ENCODE data around the gene S100Z. TPM values are rescaled to one million over a fixed set of nuclear protein-coding genes. Genes with fewer than 3 reads are reported as not detected.
"Not testable (repeated sequence)": the region's sequence is repeated elsewhere in the genome, so short reads cannot be mapped to it uniquely, and the experiment has no call there.

Gene S100Z
- total RNA-seq, 4 donors from 2014 or later = 0.80 TPM; not detected in 3

DNA sequence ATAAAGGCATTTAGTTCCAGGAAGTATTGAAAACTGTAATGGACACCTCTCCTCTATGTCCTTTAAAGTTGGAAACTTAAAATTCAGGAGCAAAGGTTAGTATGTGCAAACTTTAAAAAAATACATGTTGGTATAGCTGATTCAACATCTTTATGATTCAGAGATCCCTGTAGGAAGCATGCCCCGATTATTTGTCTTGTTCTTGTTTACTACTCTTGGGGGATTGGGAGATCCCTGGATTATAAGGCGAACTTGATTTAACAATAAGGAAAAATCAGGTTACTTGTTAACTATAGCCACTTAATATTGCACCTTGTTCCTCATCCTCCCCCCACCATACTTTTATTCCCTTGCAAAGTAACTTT lies 29.3 kb upstream of the S100Z start:
- Histone ChIP-seq H3K4me1 (peaks cover 0 to 34% (median 25%) of the 10 kb centered on the region in 4 donors), H3K4me3 (peak overlapping the region in 3 of 4 donors; percentile 56 to 83 (median 68)), H3K27me3 (peaks cover 20% of the 10 kb centered on the region), H3K27ac (peak overlapping the region; percentile 88 to 93 (median 89)), H3K36me3 (no peaks in the 10 kb centered on the region), H3K9me3 (no peaks in the 10 kb centered on the region)
- TF ChIP-seq, protein P1, sequence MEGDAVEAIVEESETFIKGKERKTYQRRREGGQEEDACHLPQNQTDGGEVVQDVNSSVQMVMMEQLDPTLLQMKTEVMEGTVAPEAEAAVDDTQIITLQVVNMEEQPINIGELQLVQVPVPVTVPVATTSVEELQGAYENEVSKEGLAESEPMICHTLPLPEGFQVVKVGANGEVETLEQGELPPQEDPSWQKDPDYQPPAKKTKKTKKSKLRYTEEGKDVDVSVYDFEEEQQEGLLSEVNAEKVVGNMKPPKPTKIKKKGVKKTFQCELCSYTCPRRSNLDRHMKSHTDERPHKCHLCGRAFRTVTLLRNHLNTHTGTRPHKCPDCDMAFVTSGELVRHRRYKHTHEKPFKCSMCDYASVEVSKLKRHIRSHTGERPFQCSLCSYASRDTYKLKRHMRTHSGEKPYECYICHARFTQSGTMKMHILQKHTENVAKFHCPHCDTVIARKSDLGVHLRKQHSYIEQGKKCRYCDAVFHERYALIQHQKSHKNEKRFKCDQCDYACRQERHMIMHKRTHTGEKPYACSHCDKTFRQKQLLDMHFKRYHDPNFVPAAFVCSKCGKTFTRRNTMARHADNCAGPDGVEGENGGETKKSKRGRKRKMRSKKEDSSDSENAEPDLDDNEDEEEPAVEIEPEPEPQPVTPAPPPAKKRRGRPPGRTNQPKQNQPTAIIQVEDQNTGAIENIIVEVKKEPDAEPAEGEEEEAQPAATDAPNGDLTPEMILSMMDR (IDR thresholded peaks at IDR 0.05) = no peak
- TF ChIP-seq EP300 (IDR thresholded peaks at IDR 0.05; ENCODE audit: low read depth) = no peak
- TF ChIP-seq POLR2AphosphoS5 (IDR thresholded peaks at IDR 0.05) = peak in 1 of 3 donors; percentile 9
- no peak for TF ChIP-seq POLR2A (IDR thresholded peaks at IDR 0.05)
- intact Hi-C loops (cut with DNase I; ENCODE audit: low total_unique reads) = no loop called here
- no peak for DNase-seq
- in situ Hi-C loops (cut with MboI; ENCODE audit: low pct_ligation_motif_present in 1 of 4, low pct_unique_long_range_greater_than_20kb in 1 of 4, low sequenced_read_pairs in 3 of 4) = no loop called here
- 30 to 55% methylated on average over 2 of the region's 2 CpGs for WGBS, 2 donors (ENCODE audit: low coverage in 1 of 2)

DNA sequence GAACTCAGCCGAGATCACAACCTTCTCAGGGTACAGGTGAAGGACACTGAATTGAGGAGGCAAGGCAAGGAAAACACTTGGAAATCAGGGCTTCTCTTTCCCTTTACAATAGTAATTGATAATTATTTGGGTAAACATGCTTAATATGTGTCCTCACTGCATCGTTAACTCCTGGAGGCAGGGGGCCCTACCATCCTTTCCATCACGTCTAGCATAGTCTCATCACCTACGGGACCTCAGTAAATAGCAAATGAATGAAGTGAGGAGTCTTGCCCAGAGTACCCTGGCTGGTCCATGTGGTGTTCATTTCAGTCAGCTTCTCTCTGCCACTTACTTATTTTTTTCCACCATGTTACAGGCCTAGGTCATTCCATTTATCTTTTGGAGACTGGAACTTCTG lies 28.7 kb upstream of the S100Z start:
- no peaks in the 10 kb centered on the region for H3K36me3 ChIP-seq
- intact Hi-C loops (cut with DNase I; ENCODE audit: low total_unique reads) = no loop called here
- peaks cover 0 to 38% (median 29%) of the 10 kb centered on the region in 4 donors for H3K4me1 ChIP-seq
- TF ChIP-seq EP300 (IDR thresholded peaks at IDR 0.05; ENCODE audit: low read depth) = no peak
- TF ChIP-seq POLR2A (IDR thresholded peaks at IDR 0.05) = no peak
- TF ChIP-seq POLR2AphosphoS5 (IDR thresholded peaks at IDR 0.05) = no peak
- TF ChIP-seq, protein P1 (IDR thresholded peaks at IDR 0.05) = no peak
- peak overlapping the region; percentile 88 to 93 (median 89) for H3K27ac ChIP-seq
- DNase-seq = no peak
- no peaks in the 10 kb centered on the region for H3K9me3 ChIP-seq
- H3K4me3 ChIP-seq = peak overlapping the region in 3 of 4 donors; percentile 56 to 83 (median 68)
- WGBS, 2 donors (ENCODE audit: low coverage in 1 of 2) = 42 to 64% methylated on average over 4 of the region's 4 CpGs
- H3K27me3 ChIP-seq = peaks cover 20% of the 10 kb centered on the region
- in situ Hi-C loops (cut with MboI; ENCODE audit: low pct_ligation_motif_present in 1 of 4, low pct_unique_long_range_greater_than_20kb in 1 of 4, low sequenced_read_pairs in 3 of 4) = no loop called here

DNA sequence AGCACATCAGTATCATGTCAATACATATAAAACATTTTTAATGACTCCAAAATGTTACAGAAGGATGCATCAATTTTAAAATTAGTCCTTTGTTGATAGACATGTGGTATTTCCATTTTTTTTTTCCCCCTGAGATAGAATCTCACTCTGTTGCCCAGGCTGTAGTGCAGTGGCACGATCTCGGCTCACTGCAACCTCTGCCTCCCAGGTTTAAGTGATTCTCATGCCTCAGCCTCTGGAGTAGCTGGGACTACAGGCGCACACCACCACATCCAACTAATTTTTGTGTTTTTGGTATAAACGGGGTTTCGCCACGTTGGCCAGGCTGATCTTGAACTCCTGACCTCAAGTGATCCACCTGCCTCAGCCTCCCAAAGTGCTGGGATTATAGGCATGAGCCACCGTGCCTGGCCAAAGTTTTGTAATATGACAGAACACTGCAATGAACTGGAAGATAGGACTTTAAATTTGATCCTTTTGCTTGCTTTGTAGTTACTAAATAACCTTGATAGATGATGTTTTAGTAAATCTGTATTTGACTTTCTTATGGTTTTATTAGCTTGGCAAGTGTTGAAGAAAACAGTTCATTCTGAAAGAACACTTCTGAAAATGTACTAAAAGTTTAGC lies 27.6 kb upstream of the S100Z start:
- H3K9me3 ChIP-seq; H3K36me3 ChIP-seq; DNase-seq; intact Hi-C loops (cut with DNase I; ENCODE audit: low total_unique reads); in situ Hi-C loops (cut with MboI; ENCODE audit: low pct_ligation_motif_present in 1 of 4, low pct_unique_long_range_greater_than_20kb in 1 of 4, low sequenced_read_pairs in 3 of 4): not testable (repeated sequence)
- H3K4me1 ChIP-seq = peaks cover 0 to 46% (median 35%) of the 10 kb centered on the region in 4 donors
- peak overlapping the region; percentile 60 to 93 (median 88) for H3K27ac ChIP-seq
- peaks cover 20% of the 10 kb centered on the region for H3K27me3 ChIP-seq
- WGBS, 2 donors (ENCODE audit: low coverage in 1 of 2) = 48% methylated on average over 7 of the region's 7 CpGs; no CpG with 5 or more reads in 1 of the 2 donors
- TF ChIP-seq POLR2AphosphoS5 (IDR thresholded peaks at IDR 0.05) = peak in 1 of 3 donors; percentile 17
- peak overlapping the region in 1 of 4 donors; percentile 83 for H3K4me3 ChIP-seq

DNA sequence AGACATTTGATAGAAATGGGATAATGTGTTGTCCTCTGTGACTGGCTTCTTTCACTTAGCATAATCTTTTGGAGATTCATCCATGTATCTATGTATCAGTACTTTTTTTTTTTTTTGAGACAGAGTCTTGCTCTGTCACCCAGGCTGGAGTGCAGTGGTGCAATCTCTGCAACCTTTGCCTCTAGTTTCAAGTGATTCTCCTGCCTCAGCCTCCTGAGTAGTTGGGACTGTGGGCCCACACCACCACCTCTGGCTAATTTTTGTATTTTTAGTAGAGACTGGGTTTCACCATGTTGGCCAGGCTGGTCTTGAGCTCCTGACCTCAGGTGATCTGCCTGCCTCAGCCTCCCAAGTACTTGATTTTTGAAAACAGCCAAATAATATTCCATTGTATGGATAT lies 23.4 kb upstream of the S100Z start:
- DNase-seq; intact Hi-C loops (cut with DNase I; ENCODE audit: low total_unique reads); H3K36me3 ChIP-seq: not testable (repeated sequence)

DNA sequence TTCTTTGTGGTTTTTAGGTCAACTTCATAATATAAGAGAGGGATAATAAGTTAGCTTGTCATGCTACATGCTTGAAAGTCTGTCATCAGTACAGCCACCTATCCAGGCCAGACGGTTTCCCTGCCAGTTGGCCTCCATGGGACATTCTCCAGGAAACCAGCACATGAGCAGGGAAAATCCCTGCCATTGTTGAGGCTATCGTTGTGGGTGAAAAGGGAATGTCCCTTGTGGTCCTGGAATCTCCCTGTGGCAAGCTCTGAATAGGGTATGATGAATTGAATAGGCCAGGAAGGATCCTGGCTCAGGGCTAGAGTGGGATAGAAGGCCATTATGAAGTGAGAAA lies 18.7 kb upstream of the S100Z start:
- intact Hi-C loops (cut with DNase I; ENCODE audit: low total_unique reads) = no loop called here
- no peaks in the 10 kb centered on the region for H3K9me3 ChIP-seq
- 22 to 40% methylated on average over 2 of the region's 2 CpGs for WGBS, 2 donors (ENCODE audit: low coverage in 1 of 2)
- H3K27me3 ChIP-seq = no peaks in the 10 kb centered on the region
- H3K4me3 ChIP-seq = no peak overlapping the region
- H3K36me3 ChIP-seq = peaks cover 0 to 8% (median 0%) of the 10 kb centered on the region in 4 donors
- TF ChIP-seq EP300 (IDR thresholded peaks at IDR 0.05; ENCODE audit: low read depth) = no peak
- TF ChIP-seq POLR2AphosphoS5 (IDR thresholded peaks at IDR 0.05) = no peak
- TF ChIP-seq, protein P1 (IDR thresholded peaks at IDR 0.05) = no peak
- TF ChIP-seq POLR2A (IDR thresholded peaks at IDR 0.05) = no peak
- H3K4me1 ChIP-seq = peaks cover 0 to 18% (median 7%) of the 10 kb centered on the region in 4 donors
- H3K27ac ChIP-seq = no peak overlapping the region
- DNase-seq = no peak
- in situ Hi-C loops (cut with MboI; ENCODE audit: low pct_ligation_motif_present in 1 of 4, low pct_unique_long_range_greater_than_20kb in 1 of 4, low sequenced_read_pairs in 3 of 4) = no loop called here

More for the DNA sequence above, 23.4 kb upstream of the S100Z start:
- H3K9me3 ChIP-seq; H3K4me3 ChIP-seq; in situ Hi-C loops (cut with MboI; ENCODE audit: low pct_ligation_motif_present in 1 of 4, low pct_unique_long_range_greater_than_20kb in 1 of 4, low sequenced_read_pairs in 3 of 4); H3K27me3 ChIP-seq: not testable (repeated sequence)
- H3K27ac ChIP-seq = peak overlapping the region; percentile 47 to 66 (median 52)
- H3K4me1 ChIP-seq = peaks cover 0 to 39% (median 27%) of the 10 kb centered on the region in 4 donors
